GM19238 (cell line): ENCODE data around the gene OR2T6.
"Not testable (repeated sequence)": the region's sequence is repeated elsewhere in the genome, so short reads cannot be mapped to it uniquely, and the experiment has no call there.

ENCODE experiments used
- DNase-seq: peaks from one replicate; pipeline ENCODE4 v3.0.0; 2011; ENCODE audit warnings: low spot score; ENCODE audit not compliant: insufficient read length

Gene OR2T6, protein sequence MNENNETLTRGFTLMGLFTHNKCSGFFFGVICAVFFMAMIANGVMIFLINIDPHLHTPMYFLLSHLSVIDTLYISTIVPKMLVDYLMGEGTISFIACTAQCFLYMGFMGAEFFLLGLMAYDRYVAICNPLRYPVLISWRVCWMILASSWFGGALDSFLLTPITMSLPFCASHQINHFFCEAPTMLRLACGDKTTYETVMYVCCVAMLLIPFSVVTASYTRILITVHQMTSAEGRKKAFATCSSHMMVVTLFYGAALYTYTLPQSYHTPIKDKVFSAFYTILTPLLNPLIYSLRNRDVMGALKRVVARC

DNA sequence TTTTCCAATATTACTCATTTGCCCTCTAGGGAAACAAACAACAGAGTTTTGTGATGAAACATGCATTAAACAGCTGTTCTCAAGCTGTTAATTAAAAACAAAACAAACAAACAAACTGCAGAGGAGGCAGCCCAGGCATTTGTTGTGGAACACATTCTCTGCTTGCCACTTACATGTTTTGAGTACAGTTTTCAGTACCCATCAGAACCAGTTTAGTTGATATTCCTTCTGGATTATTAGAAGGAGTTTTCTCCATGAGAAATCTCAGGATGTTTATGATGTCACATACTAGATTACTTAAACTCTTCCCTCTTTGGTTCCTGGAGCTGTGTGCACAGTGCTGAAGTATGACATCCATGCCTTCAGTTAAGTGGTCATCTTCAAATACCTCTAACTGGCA, at the start of gene OR2T6:
TSS of gene OR2T6 (plus strand) at position 301 of the 400 bp plus-strand sequence. CDS start 11,863 bp downstream, outside the sequence.
- DNase-seq: no peak

DNA sequence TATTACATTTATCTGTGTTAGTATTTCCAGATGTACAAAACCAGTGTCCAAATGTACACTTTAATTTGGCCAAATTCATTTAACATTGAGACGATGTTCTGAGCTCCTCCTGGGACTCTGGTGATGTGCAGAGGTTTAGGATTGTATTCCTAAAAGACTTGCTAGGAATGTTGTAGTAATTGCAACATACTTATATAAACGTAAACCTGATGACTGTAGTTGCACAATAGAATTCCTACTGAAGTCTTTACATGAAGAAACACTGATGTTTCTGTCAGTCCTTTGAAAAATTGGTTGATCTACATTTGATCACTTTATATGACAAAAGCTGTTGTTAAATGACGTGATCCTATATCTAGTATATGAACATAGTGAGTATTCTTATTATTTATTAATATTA, 32.1 kb upstream of the OR2T6 start:
- no peak for DNase-seq

- no peak for DNase-seq
Measured at GRCh38 chr1:248348475-248348874, 27.1 kb upstream of the OR2T6 start, which contains the start of gene OR14C36. OR14C36 (plus strand) TSS chr1:248348775; CDS start chr1:248348775, 0 bp downstream.

GRCh38 chr1:248359415-248359814, 16.1 kb upstream of the OR2T6 start:
- DNase-seq: no peak

GRCh38 chr1:248361121-248361715, 14.3 kb upstream of the OR2T6 start, which contains the start of gene OR2T4:
OR2T4 (plus strand) TSS chr1:248361665; CDS start chr1:248361665, 0 bp downstream.
- no peak for DNase-seq

DNA sequence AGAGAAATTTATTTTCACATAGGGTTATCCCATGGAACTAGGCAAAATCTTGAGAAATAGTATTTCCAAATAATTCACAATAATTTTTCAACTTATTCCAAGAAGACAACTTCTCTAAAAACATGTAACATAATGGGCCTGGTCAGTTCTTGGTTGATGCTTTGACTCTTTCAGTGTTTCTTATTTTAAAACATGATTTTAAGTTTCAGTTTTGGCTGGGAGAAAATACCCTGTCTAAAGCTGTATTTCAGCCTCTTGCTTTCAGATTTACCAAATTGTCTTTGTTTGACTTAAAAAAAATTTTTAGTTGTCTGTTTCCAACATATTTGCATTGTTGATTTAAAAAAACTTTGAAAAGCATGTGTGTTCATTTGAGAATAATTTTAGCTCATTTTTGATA, 8.9 kb upstream of the OR2T6 start:
- DNase-seq: no peak

- DNase-seq: no peak
Measured at GRCh38 chr1:248372394-248372793, 3.2 kb upstream of the OR2T6 start.

GRCh38 chr1:248373761-248374160, 1.8 kb upstream of the OR2T6 start:
- DNase-seq: no peak

DNA sequence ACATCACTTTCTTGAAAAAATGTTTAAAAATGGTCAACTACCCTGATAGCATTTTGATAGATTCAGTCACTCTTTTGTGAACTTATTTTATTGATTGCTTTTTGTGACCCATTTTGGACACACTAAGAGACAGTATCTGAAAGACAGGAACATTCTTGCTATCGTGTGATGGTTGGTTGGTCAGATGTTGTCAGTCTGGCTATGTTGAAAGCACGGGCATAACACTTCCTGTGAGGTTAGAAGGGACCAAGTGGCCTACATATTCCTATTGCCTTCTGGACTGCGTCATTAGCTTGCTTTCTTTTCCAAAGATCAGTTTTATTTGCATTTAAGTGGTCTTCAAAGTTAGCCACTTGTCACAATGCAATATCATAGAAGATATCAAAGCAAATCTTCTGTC, 1.4 kb downstream of the OR2T6 start:
- no peak for DNase-seq

DNA sequence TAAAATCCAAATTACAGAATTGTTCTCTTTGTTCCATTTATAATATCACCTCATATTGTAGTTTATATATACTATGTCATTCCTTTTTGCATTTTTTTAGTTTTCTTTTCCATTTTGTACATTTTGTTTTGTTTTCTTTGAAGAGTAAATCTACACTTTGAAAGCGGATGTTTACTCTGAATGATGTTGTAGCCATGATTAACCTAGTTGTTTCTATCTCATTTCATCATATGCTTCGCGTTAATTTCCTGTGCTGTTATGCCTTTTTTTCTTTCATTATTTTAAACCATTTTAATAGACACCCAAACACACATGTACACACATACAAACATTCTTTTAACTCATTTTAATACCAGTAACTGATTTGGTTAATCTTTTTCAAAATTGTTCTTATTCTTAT, 5.3 kb downstream of the OR2T6 start:
- no peak for DNase-seq

DNA sequence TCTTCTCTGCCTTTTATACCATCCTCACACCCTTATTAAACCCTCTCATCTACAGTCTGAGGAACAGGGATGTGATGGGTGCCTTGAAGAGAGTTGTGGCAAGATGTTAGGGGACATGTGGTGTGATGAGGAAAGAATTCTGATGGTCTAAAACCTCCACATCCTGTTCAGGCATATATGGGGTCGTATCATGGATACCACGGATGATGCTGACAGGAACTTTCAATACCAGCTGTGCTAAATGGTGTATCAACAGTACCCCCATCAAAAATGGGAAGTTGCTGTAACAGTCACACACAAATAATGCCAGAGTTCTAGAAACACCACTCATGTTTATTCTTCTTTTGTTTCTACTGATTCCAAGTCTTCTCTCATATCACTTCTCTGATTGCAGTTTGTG, 12.9 kb downstream of the OR2T6 start:
- DNase-seq: no peak

GRCh38 chr1:248393050-248393449, 17.5 kb downstream of the OR2T6 start:
- DNase-seq: no peak

GRCh38 chr1:248402748-248403147, 27.2 kb downstream of the OR2T6 start, which contains the start of gene OR2T1:
OR2T1 (plus strand) TSS chr1:248403048; CDS start chr1:248406148, 3,100 bp downstream.
- no peak for DNase-seq

- DNase-seq: no peak
Measured at GRCh38 chr1:248404024-248404423, 28.5 kb downstream of the OR2T6 start.

DNA sequence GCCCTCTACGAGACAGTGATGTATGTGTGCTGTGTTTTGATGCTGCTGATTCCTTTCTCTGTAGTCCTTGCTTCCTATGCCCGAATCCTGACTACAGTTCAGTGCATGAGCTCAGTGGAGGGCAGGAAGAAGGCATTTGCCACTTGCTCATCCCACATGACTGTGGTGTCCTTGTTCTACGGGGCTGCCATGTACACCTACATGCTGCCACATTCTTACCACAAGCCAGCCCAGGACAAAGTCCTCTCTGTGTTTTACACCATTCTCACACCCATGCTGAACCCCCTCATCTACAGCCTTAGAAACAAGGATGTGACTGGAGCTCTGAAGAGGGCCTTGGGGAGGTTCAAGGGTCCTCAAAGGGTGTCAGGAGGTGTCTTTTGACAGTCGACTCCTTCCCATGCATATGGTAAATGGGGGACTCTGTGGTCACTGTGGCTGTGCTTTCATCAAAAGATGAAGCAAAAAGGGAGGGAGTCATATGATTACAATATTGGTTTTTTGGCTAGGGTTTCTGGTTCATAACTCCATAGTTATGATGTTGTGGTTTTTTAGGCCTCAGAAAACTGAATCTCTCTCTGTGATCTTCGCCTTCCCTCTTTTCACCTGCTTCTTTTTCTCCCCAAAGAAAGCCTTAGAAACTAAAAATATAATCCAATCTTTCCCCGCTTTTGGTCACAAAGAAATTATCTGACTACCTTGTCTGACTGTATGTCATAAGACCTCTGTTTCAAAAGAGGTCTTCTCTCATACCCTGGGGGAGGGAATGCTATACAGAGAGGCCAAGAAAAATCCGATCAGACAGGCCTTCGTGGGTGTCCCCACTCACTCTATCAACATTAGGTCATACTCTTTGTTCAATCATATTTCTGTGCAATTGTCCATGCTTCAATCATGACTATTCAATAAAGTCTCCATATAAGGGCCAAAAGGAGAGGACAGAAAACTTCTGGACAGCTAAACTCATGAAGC, 31.5 kb downstream of the OR2T6 start:
- no peak for DNase-seq

GRCh38 chr1:248416226-248416625, 40.7 kb downstream of the OR2T6 start:
- DNase-seq: no peak

- DNase-seq: no peak
Measured at GRCh38 chr1:248417854-248418253, 42.3 kb downstream of the OR2T6 start.

GRCh38 chr1:248421384-248421783, 45.8 kb downstream of the OR2T6 start:
- DNase-seq: no peak

DNA sequence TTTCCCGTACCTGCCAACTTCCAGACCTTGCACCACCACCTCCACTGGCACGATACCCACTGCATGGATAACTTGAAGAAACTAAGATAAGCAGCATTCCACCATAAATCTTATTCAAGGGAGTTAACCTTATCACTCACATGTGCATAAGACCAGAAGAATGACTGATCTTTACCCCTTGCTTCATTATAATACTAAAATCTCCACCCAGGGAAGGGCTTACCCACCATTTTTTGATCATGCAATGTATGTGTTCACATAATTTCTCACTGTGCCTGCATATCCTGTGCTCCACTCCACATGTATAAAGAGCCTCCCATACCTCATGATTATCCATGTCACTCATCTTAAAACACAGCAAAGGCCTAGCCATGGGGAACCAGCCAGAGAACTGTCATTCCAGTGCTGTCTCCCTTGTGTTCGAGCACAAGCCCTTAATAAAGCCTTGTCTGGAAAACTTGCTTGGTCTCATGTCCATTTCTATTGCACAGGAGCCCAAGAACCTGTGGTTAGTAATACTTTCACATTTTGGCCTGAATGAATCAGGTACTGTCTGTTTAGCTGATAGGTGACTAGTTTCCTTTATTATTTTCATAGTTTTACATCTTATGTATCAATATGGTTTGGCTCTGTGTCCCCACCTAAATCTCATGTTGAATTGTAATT, 52.1 kb downstream of the OR2T6 start:
- not testable (repeated sequence) for DNase-seq

DNA sequence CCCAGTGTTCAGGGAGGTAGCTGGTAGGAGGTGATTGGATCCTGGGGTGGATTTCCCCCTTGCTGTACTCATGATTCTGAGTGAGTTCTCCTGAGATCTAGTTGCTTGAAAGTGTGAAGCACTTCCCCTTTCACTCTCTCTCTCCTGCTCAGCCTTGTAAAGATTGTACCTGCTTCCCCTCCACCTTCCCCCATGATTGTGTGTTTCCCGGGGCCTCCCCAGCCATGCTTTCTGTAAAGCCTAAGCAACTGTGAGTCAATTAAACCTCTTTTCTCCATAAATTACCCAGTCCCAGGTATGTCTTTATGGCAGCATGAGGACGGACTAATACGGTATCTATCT, 52.6 kb downstream of the OR2T6 start:
- not testable (repeated sequence) for DNase-seq

GRCh38 chr1:248431683-248432082, 56.1 kb downstream of the OR2T6 start:
- DNase-seq: not testable (repeated sequence)
